ENCODE measurements around the gene ZNF501.

GRCh38 chr3:44771424-44772098 is 42.1 kb downstream of the ZNF501 start:
- TF ChIP-seq, protein P1, sequence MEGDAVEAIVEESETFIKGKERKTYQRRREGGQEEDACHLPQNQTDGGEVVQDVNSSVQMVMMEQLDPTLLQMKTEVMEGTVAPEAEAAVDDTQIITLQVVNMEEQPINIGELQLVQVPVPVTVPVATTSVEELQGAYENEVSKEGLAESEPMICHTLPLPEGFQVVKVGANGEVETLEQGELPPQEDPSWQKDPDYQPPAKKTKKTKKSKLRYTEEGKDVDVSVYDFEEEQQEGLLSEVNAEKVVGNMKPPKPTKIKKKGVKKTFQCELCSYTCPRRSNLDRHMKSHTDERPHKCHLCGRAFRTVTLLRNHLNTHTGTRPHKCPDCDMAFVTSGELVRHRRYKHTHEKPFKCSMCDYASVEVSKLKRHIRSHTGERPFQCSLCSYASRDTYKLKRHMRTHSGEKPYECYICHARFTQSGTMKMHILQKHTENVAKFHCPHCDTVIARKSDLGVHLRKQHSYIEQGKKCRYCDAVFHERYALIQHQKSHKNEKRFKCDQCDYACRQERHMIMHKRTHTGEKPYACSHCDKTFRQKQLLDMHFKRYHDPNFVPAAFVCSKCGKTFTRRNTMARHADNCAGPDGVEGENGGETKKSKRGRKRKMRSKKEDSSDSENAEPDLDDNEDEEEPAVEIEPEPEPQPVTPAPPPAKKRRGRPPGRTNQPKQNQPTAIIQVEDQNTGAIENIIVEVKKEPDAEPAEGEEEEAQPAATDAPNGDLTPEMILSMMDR (tag by site-specific recombination; IDR thresholded peaks at IDR 0.05), result no peak
- TF ChIP-seq ZBTB21 (tag by site-specific recombination; IDR thresholded peaks at IDR 0.05), result no peak

Measured in HEK293 (cell line).